SK-N-MC (cell line): ENCODE results near the gene LDLRAP1.

Experiments used
- EZH2 ChIP-seq: fragments of 200-600 bp; sonication (generic); IDR thresholded peaks from one replicate; pipeline ENCODE4 v1.6.1; 2017; ENCODE audit warnings: antibody characterized with exemption
- POLR2AphosphoS5 ChIP-seq: IDR thresholded peaks from 2 replicates; pipeline ENCODE4 v1.6.1; 2012; ENCODE audit warnings: mild to moderate bottlenecking, low read depth, low read length, borderline replicate concordance

DNA sequence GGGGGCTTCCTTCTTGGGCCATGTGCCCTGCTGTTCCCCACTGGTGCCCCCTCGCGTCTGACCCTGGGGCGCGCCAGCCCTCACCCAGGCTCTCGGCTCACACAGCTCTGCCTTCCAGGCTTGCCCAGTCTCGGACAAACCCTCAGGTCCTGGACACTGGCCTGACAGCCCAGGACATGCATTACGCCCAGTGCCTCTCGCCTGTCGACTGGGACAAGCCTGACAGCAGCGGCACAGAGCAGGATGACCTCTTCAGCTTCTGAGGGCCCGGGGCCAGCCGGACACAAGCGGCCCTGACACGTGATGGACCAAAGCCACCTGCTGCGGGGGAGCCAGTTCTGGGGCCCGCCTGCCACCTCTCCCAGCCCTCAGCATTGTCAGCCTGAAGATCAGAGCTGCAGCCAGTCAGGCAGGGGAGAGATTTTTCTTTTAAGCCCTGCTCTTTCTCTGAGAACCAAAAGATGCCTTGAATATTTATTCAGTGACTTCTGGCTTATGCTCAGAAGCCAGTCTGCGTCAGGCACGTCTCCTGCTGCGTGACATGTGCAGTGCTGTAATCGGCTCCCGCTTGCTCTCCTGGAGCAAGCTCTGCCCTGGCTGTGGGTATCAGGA lies 23.4 kb downstream of the LDLRAP1 start:
- TF ChIP-seq POLR2AphosphoS5 = no peak
- TF ChIP-seq EZH2 = no peak
